Kidney (tissue), 14 donors: Measurements from ENCODE around the gene MYLK3. TPM values are rescaled to one million over a fixed set of nuclear protein-coding genes. Genes with fewer than 3 reads are reported as not detected.
"Not testable (repeated sequence)": the region's sequence is repeated elsewhere in the genome, so short reads cannot be mapped to it uniquely, and the experiment has no call there.

Experiments
- DNase-seq, 5 donors: peaks; one replicate each; pipeline ENCODE4 v3.0.0-alpha.2; 2013 to 2020
- FAIRE-seq: peaks from 2 replicates; lab custom pipeline; 2012; peaks lifted over from hg19 to GRCh38; lab: Jason Lieb, UNC
- H3K27ac ChIP-seq, 2 donors: one replicate each; pipeline ENCODE4 v1.7.0; 2013; ENCODE audit warnings: low read depth in 2 of 2, low read length in 2 of 2, inconsistent platforms in 1 of 2
- H3K27me3 ChIP-seq: one replicate; pipeline ENCODE4 v1.7.1; 2013; ENCODE audit warnings: low read length, inconsistent platforms; ENCODE audit not compliant: control insufficient read depth, insufficient read depth
- H3K36me3 ChIP-seq, 3 donors: one replicate each; pipeline versions ENCODE4 v1.7.0 to v1.7.1; 2013; ENCODE audit warnings: low read length in 3 of 3, control low read depth in 1 of 3, inconsistent platforms in 1 of 3; ENCODE audit not compliant: insufficient read depth in 3 of 3, control insufficient read depth in 2 of 3
- H3K4me1 ChIP-seq, 3 donors: one replicate each; pipeline versions ENCODE4 v1.7.0 to v1.7.1; 2013; ENCODE audit warnings: low read length in 3 of 3, inconsistent platforms in 1 of 3, low read depth in 1 of 3; ENCODE audit not compliant: control insufficient read depth in 2 of 3, insufficient read depth in 2 of 3
- H3K4me3 ChIP-seq, 3 donors: one replicate each; pipeline versions ENCODE4 v1.7.0 to v1.8.1; 2013; ENCODE audit warnings: low read length in 3 of 3, control low read depth in 1 of 3, inconsistent platforms in 1 of 3
- H3K9ac ChIP-seq, 3 donors: one replicate each; pipeline versions ENCODE4 v1.7.0 to v1.7.1; 2013; ENCODE audit warnings: low read length in 3 of 3, control low read depth in 1 of 3, inconsistent platforms in 1 of 3
- H3K9me3 ChIP-seq, 3 donors: one replicate each; pipeline versions ENCODE4 v1.7.0 to v1.7.1; 2013; ENCODE audit warnings: low read length in 3 of 3, control low read depth in 1 of 3, inconsistent platforms in 1 of 3; ENCODE audit not compliant: control insufficient read depth in 2 of 3, insufficient read depth in 1 of 3
- intact Hi-C: fragments of 100-400 bp; cut with DNase I; formaldehyde crosslinking; loops from one replicate; pipeline ENCODE4 v1.11.1; 2022
- polyA plus RNA-seq: library from polyadenylated mRNA; stranded (reverse); fragments of 350-450 nt; fragmentation: Illumina TruSeq; extraction: RNeasy Lipid Tissue Mini Kit (QIAGEN cat#74804); gene quantifications from one replicate; pipeline ENCODE4 v1.2.3, GENCODE V29; 2014; ENCODE audit warnings: low read depth, low replicate concordance; ENCODE audit not compliant: insufficient read depth
- total RNA-seq: library from RNA; stranded (reverse); fragmentation: NEBNext Ultra II Directional; extraction: Animal tissue kit (Norgen Biotek cat#: 25700); gene quantifications from one replicate; pipeline ENCODE4 v1.2.1, GENCODE V29; 2021
- TF ChIP-seq, protein P1 (sequence below): IDR thresholded peaks from 3 replicates; pipeline ENCODE4 v1.5.1; 2012; ENCODE audit warnings: mild to moderate bottlenecking, moderate library complexity, borderline replicate concordance; ENCODE audit not compliant: insufficient read depth; ENCODE audit errors: extremely low read depth
- donor health status: control.
- donor health status: control.
- donor health status: control.
- donor health status: control.
- donor health status: control.
- donor health status: DM: yes; HTN: yes; CAD: no.
- donor health status: Normal renal cell carcinoma (clear cell type).

The MYLK3 gene
- total and polyA plus RNA-seq, 2 donors from 2014 or later: 0.31 to 1.5 TPM

DNA sequence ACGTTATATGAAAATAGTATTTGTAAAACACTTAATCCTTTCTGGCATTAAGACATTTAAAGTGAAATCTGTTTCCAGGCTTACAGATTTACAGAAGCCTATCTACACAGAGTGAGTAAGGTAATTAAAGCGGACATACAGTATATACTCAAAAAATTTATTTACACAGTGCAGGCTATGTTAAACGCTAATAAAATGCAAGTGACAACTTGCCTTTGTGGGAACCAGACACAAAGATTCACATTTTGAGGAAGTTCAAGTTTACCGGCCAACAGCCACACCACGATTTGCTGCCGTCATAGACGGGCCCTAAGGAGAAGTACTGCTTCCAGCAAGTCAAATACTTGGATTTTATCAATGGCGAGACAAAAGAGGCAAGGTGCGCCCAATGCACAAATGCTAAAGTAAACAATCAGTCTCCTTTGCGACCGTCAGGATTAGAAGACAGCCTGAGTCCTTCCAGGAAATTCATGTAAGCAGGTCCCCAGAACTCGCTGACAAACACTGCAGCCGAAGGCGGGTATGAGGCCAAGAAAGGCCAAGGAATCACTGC is 60.0 kb downstream of the MYLK3 start:
- H3K4me3 ChIP-seq: peak overlapping the region; percentile 79 to 89 (median 85)
- H3K27ac ChIP-seq: peak overlapping the region; percentile 97 to 98
- no peak for DNase-seq
- H3K9me3 ChIP-seq: no peaks in the 10 kb centered on the region
- TF ChIP-seq, protein P1, sequence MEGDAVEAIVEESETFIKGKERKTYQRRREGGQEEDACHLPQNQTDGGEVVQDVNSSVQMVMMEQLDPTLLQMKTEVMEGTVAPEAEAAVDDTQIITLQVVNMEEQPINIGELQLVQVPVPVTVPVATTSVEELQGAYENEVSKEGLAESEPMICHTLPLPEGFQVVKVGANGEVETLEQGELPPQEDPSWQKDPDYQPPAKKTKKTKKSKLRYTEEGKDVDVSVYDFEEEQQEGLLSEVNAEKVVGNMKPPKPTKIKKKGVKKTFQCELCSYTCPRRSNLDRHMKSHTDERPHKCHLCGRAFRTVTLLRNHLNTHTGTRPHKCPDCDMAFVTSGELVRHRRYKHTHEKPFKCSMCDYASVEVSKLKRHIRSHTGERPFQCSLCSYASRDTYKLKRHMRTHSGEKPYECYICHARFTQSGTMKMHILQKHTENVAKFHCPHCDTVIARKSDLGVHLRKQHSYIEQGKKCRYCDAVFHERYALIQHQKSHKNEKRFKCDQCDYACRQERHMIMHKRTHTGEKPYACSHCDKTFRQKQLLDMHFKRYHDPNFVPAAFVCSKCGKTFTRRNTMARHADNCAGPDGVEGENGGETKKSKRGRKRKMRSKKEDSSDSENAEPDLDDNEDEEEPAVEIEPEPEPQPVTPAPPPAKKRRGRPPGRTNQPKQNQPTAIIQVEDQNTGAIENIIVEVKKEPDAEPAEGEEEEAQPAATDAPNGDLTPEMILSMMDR: no peak
- intact Hi-C loops: no loop called here
- H3K36me3 ChIP-seq: no peaks in the 10 kb centered on the region
- H3K4me1 ChIP-seq: peaks cover 5 to 16% (median 14%) of the 10 kb centered on the region in 3 donors
- FAIRE-seq: no peak
- H3K9ac ChIP-seq: peak overlapping the region; percentile 6 to 100 (median 79)
- H3K27me3 ChIP-seq: no peaks in the 10 kb centered on the region

GRCh38 chr16:46687486-46687885 is 60.7 kb downstream of the MYLK3 start:
- TF ChIP-seq, protein P1: no peak
- H3K9me3 ChIP-seq: no peaks in the 10 kb centered on the region
- H3K27me3 ChIP-seq: no peaks in the 10 kb centered on the region
- H3K4me3 ChIP-seq: peak overlapping the region; percentile 1 to 85 (median 79)
- DNase-seq (no peak), FAIRE-seq (no peak)
- H3K36me3 ChIP-seq: no peaks in the 10 kb centered on the region
- intact Hi-C loops: no loop called here
- H3K27ac ChIP-seq: no peak overlapping the region
- H3K4me1 ChIP-seq: peaks cover 5 to 16% (median 14%) of the 10 kb centered on the region in 3 donors
- no peak overlapping the region for H3K9ac ChIP-seq

DNA sequence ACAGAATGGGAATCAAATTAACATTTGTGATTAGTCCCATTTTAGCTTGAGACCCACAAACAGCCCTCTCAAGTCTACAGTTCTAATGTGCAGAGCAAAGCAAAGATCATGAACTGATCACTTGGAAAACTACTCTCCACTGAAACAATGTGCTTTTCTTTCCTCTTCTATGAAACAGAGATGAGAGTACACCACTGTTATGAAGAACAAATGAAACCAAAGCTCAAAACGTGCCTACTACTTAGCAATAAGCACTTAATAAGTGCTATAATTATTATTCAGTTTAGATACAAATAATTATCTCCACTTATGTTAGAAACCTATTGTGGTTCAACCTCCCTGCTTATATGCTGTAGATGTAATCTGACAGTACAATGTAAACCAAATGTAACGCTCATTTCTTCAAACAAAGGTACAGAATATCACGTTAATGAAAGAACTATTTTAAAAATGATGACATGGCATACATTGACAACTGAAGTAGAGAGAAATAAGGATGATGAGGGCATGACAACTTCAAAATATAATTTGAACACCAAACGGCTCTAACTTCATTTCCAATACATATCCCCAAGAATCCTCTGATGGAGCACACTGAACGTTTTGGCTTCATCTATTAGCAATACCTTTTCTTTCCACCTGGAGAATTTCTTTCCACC is 61.2 kb downstream of the MYLK3 start:
- no peak for FAIRE-seq
- Histone ChIP-seq H3K4me3 (peak overlapping the region in 1 of 3 donors; percentile 79), H3K27me3 (no peaks in the 10 kb centered on the region), H3K9ac (no peak overlapping the region), H3K36me3 (no peaks in the 10 kb centered on the region), H3K27ac (no peak overlapping the region), H3K4me1 (peaks cover 5 to 16% (median 14%) of the 10 kb centered on the region in 3 donors), H3K9me3 (no peaks in the 10 kb centered on the region)
- TF ChIP-seq, protein P1: no peak
- intact Hi-C loops: no loop called here
- no peak for DNase-seq

- H3K27me3 ChIP-seq, H3K9me3 ChIP-seq, H3K4me1 ChIP-seq, intact Hi-C loops, H3K27ac ChIP-seq, FAIRE-seq, DNase-seq, H3K4me3 ChIP-seq, H3K9ac ChIP-seq: not testable (repeated sequence)
- H3K36me3 ChIP-seq: peaks cover 3 to 15% (median 3%) of the 10 kb centered on the region in 3 donors
Measured at GRCh38 chr16:46681867-46682266, 66.3 kb downstream of the MYLK3 start.

DNA sequence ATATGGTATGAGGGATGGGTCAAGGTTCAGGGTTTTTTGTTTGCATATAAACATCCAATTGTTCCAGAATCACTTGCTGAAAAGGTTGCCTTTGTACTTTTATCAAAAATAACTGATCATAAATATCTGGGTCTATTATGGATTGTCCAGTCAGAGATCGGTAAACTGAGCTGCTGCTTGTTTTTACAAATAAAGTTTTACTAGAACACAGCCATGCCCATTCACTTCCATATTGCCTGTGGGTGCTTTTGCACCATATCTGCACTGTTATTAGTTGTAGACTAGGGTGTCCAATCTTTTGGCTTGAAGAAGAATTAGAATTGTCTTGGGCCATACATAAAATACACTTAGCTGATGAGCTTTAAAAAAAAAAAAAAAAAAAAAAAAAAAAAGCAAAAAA is 70.2 kb downstream of the MYLK3 start:
- intact Hi-C loops, H3K9ac ChIP-seq, H3K4me1 ChIP-seq, H3K9me3 ChIP-seq, H3K27me3 ChIP-seq, H3K27ac ChIP-seq, FAIRE-seq, DNase-seq, H3K4me3 ChIP-seq: not testable (repeated sequence)
- peaks cover 3 to 20% (median 7%) of the 10 kb centered on the region in 3 donors for H3K36me3 ChIP-seq
